Panc1 (cell line): ENCODE results near the gene PCGF3. TPM values are rescaled to one million over a fixed set of nuclear protein-coding genes. Genes with fewer than 3 reads are reported as not detected.

Source experiments
- ATAC-seq: fragments of 200-7000 bp; cut with Tn5 transposase; 2 replicates; pipeline ENCODE4 v1.9.1; 2020; ENCODE audit warnings: mild to moderate bottlenecking, moderate library complexity
- BruUV-seq: library from RNA; stranded (reverse); fragments of 400-500 nt; replicated peaks from 2 replicates; lab custom pipeline; 2021; lab: Mats Ljungman, UMichigan
- CTCF ChIA-PET: fragments of 300-600 bp; sonication (Branson Sonifier 250); formaldehyde crosslinking; loops from one replicate; lab custom pipeline; 2022; ENCODE audit warnings: antibody characterized with exemption; lab: Charles Lee
- POLR2A ChIA-PET: fragments of 300-600 bp; sonication (Branson Sonifier 250); formaldehyde crosslinking; loops from one replicate; lab custom pipeline; 2022; ENCODE audit warnings: antibody characterized with exemption; lab: Charles Lee
- DNase-seq: peaks from one replicate; pipeline ENCODE4 v3.0.0-alpha.2; 2010; ENCODE audit warnings: low read depth, low spot score
- H3K27ac ChIP-seq: 2 replicates; pipeline ENCODE4 v1.5.1; 2011; ENCODE audit warnings: mild to moderate bottlenecking, low read length, inconsistent platforms
- H3K27me3 ChIP-seq: fragments of 200-500 bp; sonication (Bioruptor generic); 2 replicates; pipeline ENCODE4 v1.6.0; 2014; ENCODE audit warnings: low read length, inconsistent platforms; ENCODE audit not compliant: control insufficient read depth, insufficient read depth
- H3K36me3 ChIP-seq: fragments of 200-500 bp; sonication (Bioruptor generic); 2 replicates; pipeline ENCODE4 v1.5.1; 2014; ENCODE audit warnings: inconsistent platforms, mild to moderate bottlenecking, low read length, moderate library complexity; ENCODE audit not compliant: control insufficient read depth, insufficient read depth
- H3K4me1 ChIP-seq: 2 replicates; pipeline ENCODE4 v1.5.1; 2011; ENCODE audit warnings: inconsistent platforms, mild to moderate bottlenecking, low read length, moderate library complexity; ENCODE audit not compliant: control insufficient read depth, insufficient read depth
- H3K4me3 ChIP-seq, 2 experiments: 2 replicates each; pipeline ENCODE4 v1.5.1; 2011 to 2012; ENCODE audit warnings: low read depth in 2 of 2, low read length in 2 of 2, mild to moderate bottlenecking in 2 of 2, inconsistent platforms in 1 of 2, moderate library complexity in 1 of 2
- H3K9me3 ChIP-seq: fragments of 200-500 bp; sonication (Bioruptor generic); 2 replicates; pipeline ENCODE4 v1.5.1; 2014; ENCODE audit warnings: low read depth, mild to moderate bottlenecking, inconsistent platforms, low read length, moderate library complexity; ENCODE audit not compliant: control insufficient read depth, insufficient read depth
- CTCF ChIP-seq: fragments of 450-650 bp; IDR thresholded peaks from 2 replicates; pipeline ENCODE4 v1.5.1; 2017; ENCODE audit warnings: mild to moderate bottlenecking
- POLR2AphosphoS5 ChIP-seq: IDR thresholded peaks from 2 replicates; pipeline ENCODE4 v1.6.1; 2012; ENCODE audit warnings: mild to moderate bottlenecking, low read depth, low read length, moderate library complexity
- REST ChIP-seq, 2 experiments: IDR thresholded peaks; 2 replicates each; pipeline ENCODE4 v1.6.1; 2011 to 2012; ENCODE audit warnings: low read depth in 2 of 2, control low read depth in 1 of 2, low read length in 1 of 2, mild to moderate bottlenecking in 1 of 2, moderate library complexity in 1 of 2; ENCODE audit not compliant: insufficient read depth in 1 of 2
- SIN3A ChIP-seq: IDR thresholded peaks from 2 replicates; pipeline ENCODE4 v1.6.1; 2012; ENCODE audit warnings: low read depth, mild to moderate bottlenecking, low read length, moderate library complexity, borderline replicate concordance; ENCODE audit not compliant: insufficient read depth
- TCF7L2 ChIP-seq: IDR thresholded peaks from 2 replicates; pipeline ENCODE4 v1.6.1; 2011; ENCODE audit warnings: mild to moderate bottlenecking, low read depth, low read length, inconsistent platforms
- in situ Hi-C: cut with HindIII; loops from 2 replicates; pipeline ENCODE4 v1.10.0; 2016; ENCODE audit warnings: low sequenced_read_pairs, low pct_unique_long_range_greater_than_20kb
- intact Hi-C: fragments of 100-400 bp; cut with micrococcal nuclease; formaldehyde crosslinking; loops from one replicate; pipeline ENCODE4 v1.10.0; 2022; ENCODE audit not compliant: unreplicated experiment
- total RNA-seq: library from RNA; stranded (reverse); gene quantifications from one replicate; pipeline ENCODE4 v1.2.1, GENCODE V29; 2021; ENCODE audit not compliant: unreplicated experiment

PCGF3 gene
- total RNA-seq, 1 experiment from 2014 or later, result 44.6 TPM

GRCh38 chr4:766559-767283, 61.1 kb downstream of the PCGF3 start:
- H3K4me1 ChIP-seq, result peaks cover 40% of the 10 kb centered on the region
- in situ Hi-C loops (no loop called here), intact Hi-C loops (no loop called here)
- H3K27me3 ChIP-seq, result no peaks in the 10 kb centered on the region
- peaks cover 2% of the 10 kb centered on the region; the same call in 1 of the 2 replicates for H3K36me3 ChIP-seq
- no peak overlapping the region for H3K4me3 ChIP-seq
- no peaks in the 10 kb centered on the region for H3K9me3 ChIP-seq
- no peak for DNase-seq
- TF ChIP-seq CTCF (no peak), POLR2AphosphoS5 (peak; percentile 53)
- BruUV-seq, result TSS peak; percentile 29
- peak; percentile 48 for ATAC-seq
- POLR2A ChIA-PET, result interaction anchor here (0.7 kb wide), 1 partner anchor 164 kb away, joined by 10 read pairs; no protein-coding TSS in a partner anchor
- H3K27ac ChIP-seq, result peak overlapping the region; percentile 48; the same call in 1 of the 2 replicates
- CTCF ChIA-PET, result interaction anchor here (0.6 kb wide), 1 partner anchor 100 kb away, joined by 3 read pairs; no protein-coding TSS in a partner anchor

- ATAC-seq, result no peak
- Histone ChIP-seq H3K36me3 (peaks cover 2% of the 10 kb centered on the region; the same call in 1 of the 2 replicates), H3K27me3 (no peaks in the 10 kb centered on the region), H3K4me1 (peaks cover 40% of the 10 kb centered on the region), H3K9me3 (no peaks in the 10 kb centered on the region), H3K27ac (0 out of 2 replicates have a peak overlapping the region, but pooled peaks have one; percentile 1), H3K4me3 (no peak overlapping the region)
- DNase-seq, result no peak
- intact Hi-C loops (no loop called here), in situ Hi-C loops (no loop called here)
- TF ChIP-seq SIN3A, result no peak
- no peak for TF ChIP-seq CTCF
- TF ChIP-seq REST (IDR thresholded peaks at IDR 0.05; ENCODE audit: insufficient read depth in 1 of 2, low read depth in 2 of 2, low read length in 1 of 2), result no peak
- TF ChIP-seq POLR2AphosphoS5, result no peak
- TF ChIP-seq TCF7L2, result no peak
- BruUV-seq, result no TSS peak
- ChIA-PET POLR2A (no interaction called here), CTCF (no interaction called here)
These were observed 62.4 kb downstream of the PCGF3 start for GRCh38 chr4:768076-768475.
